LNCaP clone FGC (cell line): ENCODE data around the gene SMS.
"Not testable (repeated sequence)": the region's sequence is repeated elsewhere in the genome, so short reads cannot be mapped to it uniquely, and the experiment has no call there.

Experiments used
- DNase-seq: peaks from one replicate; pipeline ENCODE4 v3.0.0-alpha.2; 2011; ENCODE audit warnings: low read depth
- H3K4me3 ChIP-seq: 2 replicates; pipeline ENCODE4 v1.5.1; 2011; ENCODE audit warnings: mild to moderate bottlenecking, low read depth, low read length, control low read depth
- TF ChIP-seq, protein P1 (sequence below): IDR thresholded peaks from 2 replicates; pipeline ENCODE4 v1.5.1; 2012; ENCODE audit warnings: mild to moderate bottlenecking; ENCODE audit not compliant: control insufficient read depth, insufficient read depth; ENCODE audit errors: extremely low read depth

Gene SMS

DNA sequence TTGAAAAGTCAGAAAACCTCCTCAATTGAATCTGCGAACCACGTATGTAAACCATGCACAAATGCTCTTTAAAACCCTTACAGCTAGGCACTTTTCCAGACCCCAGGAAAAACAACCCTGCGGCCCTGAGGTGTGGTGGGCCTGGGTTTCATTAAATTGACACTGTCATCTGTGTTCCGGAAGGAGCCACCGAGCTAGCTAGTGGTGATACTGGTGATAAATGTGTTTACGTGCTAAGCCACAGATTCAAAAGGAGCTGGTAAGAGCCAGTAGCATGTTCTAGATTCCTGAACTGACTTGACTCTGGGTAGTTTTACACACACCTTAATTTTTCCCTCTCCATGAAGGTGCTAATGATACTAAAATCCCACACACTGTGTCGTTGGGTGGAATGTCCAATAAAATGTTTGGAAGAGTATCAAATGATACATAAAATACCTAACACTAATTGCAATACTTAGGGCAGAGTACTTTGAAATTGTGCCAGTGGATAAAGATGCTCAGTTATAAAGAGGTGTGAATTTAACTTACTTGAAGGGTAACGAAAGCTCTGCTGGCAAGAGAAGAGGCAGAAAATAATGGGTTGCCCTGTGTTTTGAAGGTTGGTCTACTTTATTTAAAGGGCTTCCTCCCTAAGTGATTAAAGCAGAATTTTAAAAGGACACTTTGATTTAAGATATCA, 8.5 kb downstream of the SMS start:
- TF ChIP-seq, protein P1, sequence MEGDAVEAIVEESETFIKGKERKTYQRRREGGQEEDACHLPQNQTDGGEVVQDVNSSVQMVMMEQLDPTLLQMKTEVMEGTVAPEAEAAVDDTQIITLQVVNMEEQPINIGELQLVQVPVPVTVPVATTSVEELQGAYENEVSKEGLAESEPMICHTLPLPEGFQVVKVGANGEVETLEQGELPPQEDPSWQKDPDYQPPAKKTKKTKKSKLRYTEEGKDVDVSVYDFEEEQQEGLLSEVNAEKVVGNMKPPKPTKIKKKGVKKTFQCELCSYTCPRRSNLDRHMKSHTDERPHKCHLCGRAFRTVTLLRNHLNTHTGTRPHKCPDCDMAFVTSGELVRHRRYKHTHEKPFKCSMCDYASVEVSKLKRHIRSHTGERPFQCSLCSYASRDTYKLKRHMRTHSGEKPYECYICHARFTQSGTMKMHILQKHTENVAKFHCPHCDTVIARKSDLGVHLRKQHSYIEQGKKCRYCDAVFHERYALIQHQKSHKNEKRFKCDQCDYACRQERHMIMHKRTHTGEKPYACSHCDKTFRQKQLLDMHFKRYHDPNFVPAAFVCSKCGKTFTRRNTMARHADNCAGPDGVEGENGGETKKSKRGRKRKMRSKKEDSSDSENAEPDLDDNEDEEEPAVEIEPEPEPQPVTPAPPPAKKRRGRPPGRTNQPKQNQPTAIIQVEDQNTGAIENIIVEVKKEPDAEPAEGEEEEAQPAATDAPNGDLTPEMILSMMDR: no peak
- DNase-seq: no peak
- H3K4me3 ChIP-seq: no peak overlapping the region

DNA sequence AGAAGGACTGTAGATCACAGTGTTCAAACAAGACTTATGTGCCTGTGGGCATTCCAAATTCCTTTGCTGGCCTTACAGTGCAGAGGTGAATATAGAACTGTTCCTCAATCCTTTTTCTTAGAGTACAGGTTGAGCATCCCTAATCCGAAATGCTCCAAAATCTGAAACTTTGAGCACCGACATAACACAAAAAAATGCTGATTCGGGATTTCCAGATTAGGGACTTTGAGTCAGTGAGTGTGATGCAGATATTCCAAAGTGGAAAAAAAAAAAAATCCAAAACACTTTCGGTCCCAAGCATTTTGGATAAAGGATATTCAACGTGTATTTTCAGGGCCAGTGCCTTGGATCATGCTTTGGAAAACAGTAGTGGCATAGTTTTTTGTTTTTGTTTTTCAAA, 9.2 kb downstream of the SMS start:
- no peak overlapping the region for H3K4me3 ChIP-seq
- DNase-seq: no peak
- TF ChIP-seq, protein P1: no peak

DNA sequence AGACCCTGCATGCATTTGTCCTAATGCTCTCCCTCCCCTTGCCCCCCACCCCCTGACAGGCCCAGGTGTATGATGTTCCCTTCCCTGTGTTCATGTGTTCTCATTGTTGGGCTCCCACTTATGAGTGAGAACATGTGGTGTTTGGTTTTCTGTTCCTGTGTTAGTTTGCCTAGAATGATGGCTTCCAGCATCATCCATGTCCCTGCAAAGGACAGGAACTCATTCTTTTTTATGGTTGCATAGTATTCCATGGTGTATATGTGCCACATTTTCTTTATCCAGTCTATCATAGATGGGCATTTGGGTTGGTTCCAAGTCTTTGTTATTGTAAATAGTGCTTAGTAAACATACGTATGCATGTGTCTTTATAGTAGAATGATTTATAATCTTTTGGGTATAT, 10.0 kb downstream of the SMS start:
- not testable (repeated sequence) for H3K4me3 ChIP-seq, DNase-seq

DNA sequence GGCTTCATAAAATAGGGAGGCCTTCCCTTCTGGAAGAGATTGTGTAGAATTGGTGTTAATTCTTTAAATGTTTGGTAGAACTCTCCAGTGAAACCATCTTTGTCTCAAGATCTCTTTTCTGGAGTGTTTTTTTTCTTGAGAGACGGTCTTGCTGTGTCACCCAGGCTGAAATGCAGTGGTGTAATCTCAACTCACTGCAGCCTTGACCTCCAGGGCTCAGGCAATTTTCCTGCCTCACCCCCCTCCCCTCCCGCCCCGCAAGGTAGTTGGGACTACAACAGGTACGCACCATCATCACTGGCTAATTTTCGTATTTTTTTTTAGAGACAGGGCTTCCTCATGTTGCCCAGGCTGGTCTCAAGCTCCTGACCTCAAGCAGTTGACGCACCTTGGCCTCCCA, 12.1 kb downstream of the SMS start:
- TF ChIP-seq, protein P1: no peak
- H3K4me3 ChIP-seq: no peak overlapping the region

DNA sequence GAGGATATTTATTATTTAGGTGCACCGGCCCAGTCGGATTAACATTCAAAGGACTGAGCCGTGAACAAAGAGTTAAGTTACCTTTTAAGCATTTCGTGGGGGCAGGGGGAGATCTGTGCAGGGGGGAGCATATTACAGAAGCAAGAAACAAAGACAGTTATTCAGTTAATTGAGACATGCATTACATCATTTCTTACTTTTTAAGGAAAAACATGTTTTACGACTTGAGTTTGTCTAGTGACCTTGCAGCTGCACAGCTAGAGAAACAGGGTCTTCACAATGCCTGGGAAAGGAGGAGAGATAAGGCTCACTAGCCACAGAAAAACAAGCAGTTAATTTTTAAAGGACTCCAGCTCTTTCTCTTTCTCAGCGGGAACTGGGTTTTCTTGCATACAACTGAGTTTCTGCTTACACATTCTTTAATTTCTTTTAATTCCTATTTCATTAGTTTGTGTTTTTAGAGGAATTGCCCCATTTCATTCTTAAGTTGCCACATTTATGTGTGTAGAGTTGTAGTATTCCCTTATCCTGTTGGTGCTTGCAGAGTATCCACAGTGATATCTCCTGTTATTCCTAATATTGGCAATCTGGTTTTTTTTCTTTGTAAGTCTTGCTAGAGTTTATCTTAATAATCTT, 12.8 kb downstream of the SMS start:
- H3K4me3 ChIP-seq, DNase-seq: not testable (repeated sequence)

More for the DNA sequence above, 12.1 kb downstream of the SMS start:
- no peak for DNase-seq

DNA sequence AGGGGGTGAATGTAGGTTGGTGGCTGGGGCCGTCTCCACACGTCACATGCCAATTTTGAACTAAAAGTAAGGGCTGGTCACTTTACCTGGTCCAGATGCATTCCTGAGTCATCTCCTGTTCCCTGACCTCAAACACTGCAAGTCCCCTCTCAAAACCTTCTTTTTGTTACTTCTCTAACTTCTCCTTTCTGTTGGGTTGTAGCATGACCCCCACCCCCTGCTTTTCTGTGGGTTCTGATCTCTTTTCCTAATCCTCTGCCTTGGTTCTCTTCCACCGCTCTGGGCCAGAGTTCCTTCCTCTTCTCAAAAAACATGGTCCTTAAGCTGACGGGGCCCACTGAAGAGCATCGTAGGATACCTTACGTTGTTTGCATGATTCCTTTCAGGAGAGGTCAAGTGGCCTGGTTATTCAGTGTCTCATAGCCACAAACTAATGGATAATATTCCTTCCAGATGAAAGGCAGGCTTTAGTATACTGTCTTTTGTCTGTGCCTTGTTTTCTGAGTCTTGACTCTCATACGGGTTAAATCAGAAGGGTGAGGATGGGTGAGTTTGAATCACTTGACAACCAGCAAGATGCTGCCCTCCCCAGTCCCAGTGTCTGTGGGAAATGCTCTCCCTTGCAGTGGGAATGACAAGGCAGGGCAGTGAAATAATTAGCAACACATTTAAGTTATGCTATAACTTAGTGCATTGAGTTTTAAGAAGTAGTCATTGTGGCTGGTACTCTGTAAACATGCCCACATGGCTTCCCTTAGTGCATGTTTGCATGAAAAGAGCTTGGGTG, 15.1 kb downstream of the SMS start:
- DNase-seq: no peak
- TF ChIP-seq, protein P1: no peak
- no peak overlapping the region for H3K4me3 ChIP-seq

DNA sequence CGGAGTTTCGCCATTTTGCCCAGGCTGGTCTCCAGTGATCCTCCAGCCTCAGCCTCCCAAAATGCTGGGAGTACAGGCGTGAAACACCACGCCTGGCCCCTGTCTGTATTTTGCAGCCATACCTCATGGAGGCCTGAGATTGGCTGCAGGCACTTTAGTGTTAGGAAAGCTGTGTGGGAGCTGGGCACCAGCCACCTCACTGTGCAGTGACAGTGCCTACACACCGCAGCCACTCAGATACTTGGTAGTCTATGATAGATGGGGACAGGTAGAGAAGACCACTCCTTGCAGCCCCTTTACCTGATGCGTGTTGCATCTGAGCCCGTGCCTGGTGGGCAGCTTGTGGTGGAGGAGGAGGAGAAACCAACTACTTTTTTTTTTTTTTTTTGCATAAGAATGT, 16.3 kb downstream of the SMS start:
- no peak overlapping the region for H3K4me3 ChIP-seq
- TF ChIP-seq, protein P1: no peak
- DNase-seq: no peak
